Amniotic stem cell (primary cell): Measurements from ENCODE around the gene CALHM4.
A peak's percentile ranks its signal among the peaks of the same experiment; 100 is the strongest.

ENCODE experiments used
- DNase-seq: peaks from one replicate; lab custom pipeline; 2025; lab: John Stamatoyannopoulos, UW

The CALHM4 gene, protein sequence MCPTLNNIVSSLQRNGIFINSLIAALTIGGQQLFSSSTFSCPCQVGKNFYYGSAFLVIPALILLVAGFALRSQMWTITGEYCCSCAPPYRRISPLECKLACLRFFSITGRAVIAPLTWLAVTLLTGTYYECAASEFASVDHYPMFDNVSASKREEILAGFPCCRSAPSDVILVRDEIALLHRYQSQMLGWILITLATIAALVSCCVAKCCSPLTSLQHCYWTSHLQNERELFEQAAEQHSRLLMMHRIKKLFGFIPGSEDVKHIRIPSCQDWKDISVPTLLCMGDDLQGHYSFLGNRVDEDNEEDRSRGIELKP

DNA sequence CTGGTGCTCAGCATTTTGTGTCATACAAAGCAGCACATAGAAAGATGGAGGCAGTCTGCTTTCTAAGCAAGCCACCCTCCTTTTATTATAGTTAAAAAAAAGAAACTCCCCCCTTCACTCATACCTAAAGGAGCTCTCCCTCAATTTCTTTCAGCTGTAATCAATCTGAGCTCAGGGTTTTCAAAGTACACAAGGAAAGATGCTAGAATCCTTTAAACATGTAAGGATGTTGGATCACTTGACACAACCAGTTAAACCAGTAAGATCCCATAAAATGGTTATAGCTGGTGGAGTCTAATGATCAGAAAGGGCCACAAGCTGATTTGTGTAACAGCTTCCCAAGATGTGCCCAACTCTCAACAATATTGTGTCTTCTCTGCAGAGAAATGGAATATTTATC, at the start of gene CALHM4:
Gene CALHM4 (plus strand): TSS at position 301 of the 400 bp plus-strand sequence. CDS start 43 bp downstream, at position 344.
- no peak for DNase-seq

DNA sequence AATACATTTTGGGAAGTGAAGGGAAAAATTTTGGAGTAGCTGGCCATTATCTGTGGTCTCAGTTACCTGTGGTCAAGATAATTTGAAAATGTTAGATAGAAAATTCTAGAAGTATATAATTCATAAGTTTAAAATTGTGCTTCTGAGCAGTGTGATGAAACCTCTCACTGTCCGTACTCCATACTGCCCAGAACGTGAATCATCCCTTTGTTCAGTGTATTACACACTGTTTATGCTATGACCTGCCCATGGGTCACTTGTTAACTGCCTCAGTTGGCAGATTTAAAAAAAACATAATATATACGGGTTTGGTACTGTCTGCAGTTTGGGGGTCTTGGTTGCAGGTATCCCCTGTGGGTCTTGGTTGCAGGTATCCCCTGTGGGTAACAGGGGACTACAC, 46.2 kb upstream of the CALHM4 start:
- no peak for DNase-seq

DNA sequence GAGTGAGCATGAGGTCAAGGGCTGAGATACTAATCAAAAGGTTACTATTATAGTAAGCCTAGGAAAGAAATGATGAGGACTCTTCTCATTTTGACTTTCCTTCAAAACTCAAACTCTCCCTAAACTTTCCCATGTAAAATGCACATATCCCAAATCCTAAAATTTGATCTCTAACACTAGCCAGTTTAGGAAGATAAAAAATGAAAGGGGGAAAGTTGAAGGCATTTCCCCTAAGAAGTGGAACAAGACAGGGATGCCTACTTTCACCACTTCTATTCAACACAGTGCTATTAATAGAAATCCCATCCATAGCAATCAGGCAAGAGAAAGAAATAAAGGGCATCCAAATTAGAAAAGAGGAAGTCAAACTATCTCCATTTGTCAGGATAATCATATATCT, 45.0 kb upstream of the CALHM4 start:
- no peak for DNase-seq

DNA sequence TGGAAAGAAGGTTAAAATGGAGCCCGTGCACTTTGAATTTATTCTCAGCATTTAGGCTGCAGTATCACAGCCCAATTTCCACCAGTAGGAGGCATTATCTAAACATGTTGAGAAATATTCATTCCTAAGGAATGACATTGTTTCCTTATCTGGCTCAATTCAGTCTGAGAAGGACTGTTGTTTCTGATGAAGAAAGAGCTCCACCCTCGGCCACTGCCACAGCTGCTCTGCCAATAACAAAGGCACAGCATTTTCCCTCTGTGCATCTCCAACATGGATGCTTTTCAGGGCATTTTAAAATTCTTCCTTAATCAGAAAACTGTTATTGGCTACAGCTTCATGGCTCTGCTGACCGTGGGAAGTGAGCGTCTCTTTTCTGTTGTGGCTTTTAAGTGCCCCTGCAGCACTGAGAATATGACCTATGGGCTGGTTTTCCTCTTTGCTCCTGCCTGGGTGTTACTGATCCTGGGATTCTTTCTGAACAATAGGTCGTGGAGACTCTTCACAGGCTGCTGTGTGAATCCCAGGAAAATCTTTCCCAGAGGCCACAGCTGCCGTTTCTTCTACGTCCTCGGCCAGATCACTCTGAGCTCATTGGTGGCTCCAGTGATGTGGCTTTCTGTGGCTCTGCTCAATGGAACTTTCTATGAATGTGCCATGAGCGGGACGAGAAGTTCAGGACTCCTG, 42.0 kb upstream of the CALHM4 start, which contains the start of gene CALHM5:
Gene CALHM5 (plus strand): TSS at position 216 of the 687 bp plus-strand sequence. CDS start 58 bp downstream, at position 274.
- peak; percentile 80 for DNase-seq

DNA sequence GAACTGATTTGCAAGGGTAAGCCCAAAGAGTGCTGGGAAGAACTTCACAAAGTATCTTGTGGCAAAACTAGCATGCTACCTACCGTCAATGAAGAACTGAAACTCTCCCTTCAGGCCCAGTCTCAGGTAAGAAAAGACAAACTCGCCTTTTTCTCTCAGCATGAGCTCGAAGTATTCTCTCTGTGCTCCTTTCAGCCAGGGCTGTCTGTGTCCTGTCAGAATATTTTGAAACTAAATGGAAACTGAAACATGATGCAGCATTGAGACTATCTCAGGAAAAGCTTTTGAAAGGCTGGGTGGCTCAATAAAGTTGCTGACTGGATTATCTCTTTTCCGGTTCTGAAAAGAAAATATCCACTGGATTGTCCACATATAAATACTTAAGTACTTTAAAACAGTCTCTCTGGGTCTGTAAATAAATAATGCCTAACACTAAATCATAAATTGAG, 41.4 kb upstream of the CALHM4 start:
- DNase-seq, result no peak

GRCh38 chr6:116512734-116513133, 40.8 kb upstream of the CALHM4 start:
- DNase-seq, result no peak

DNA sequence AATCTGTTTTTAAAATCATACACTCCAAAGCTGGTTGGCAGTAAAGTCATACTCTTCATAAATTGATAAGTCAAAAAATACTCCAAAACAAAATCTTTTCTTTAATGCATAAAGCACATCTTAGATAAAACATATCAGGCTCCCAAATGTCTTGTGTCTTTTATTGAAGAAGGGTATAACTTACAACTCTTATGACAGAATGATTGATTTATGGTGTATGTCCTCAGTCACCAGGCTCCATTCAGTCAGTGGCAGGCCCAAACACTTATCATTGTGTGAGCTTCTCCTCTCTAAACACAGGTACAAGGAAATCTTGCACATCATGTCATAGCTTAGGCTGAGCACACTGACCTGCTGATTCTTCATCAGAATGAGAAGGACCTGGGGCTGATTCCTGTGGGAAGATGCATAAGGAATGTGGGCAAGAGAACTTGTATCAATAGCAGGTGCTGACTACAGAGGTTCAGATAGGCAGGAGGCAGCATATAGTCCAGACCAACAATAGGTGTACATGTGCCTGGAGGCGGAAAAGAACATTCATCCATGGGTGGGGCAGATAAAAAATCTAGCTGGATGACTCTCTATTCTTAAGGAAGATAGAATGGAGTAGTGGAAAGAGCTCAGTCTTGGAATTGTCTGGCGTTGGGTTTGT, 40.2 kb upstream of the CALHM4 start:
- no peak for DNase-seq

DNA sequence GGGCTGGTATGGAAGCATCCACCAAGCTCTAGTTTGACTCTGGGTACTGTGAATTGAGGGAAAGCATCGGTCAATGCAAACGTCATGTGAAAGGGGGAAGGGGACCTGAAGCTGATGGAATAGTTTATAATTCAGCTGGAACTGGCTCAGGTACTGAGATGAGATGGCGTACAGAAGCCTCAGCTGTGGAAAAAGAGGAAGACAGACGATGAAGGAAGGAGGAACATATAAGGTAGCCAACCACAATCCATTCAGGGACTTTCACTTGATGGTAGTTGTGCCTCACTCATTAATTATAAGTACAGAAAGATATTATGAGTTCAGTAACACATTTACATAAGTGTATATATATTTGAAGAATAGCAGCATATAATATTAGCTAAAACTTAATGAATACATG, 39.4 kb upstream of the CALHM4 start:
- no peak for DNase-seq

- DNase-seq, result no peak
Observed at GRCh38 chr6:116515141-116515540, 38.4 kb upstream of the CALHM4 start.

GRCh38 chr6:116518621-116519368, 34.8 kb upstream of the CALHM4 start:
- DNase-seq, result no peak

- no peak for DNase-seq
Observed at GRCh38 chr6:116522896-116523295, 30.7 kb upstream of the CALHM4 start.

GRCh38 chr6:116524236-116524635, 29.3 kb upstream of the CALHM4 start:
- no peak for DNase-seq

DNA sequence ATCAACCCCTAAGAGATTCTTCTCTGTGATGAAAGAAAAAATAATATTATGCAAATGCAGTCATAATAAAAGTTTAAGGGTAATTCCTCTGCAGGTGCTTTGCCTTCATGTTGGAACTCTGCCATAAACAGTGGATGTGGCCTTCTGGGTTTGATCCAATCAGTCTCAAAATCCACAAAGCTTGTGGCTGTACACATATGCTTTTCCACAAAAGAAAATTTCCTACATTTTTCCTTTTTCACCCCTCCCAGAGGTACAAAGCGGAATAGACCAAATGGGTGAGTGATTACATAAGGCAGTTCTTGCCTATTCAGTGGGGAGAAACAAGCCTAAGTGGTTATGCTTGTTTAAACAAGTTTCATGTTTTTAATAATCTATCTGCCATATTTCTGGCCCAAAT, 25.4 kb upstream of the CALHM4 start:
- DNase-seq, result no peak

DNA sequence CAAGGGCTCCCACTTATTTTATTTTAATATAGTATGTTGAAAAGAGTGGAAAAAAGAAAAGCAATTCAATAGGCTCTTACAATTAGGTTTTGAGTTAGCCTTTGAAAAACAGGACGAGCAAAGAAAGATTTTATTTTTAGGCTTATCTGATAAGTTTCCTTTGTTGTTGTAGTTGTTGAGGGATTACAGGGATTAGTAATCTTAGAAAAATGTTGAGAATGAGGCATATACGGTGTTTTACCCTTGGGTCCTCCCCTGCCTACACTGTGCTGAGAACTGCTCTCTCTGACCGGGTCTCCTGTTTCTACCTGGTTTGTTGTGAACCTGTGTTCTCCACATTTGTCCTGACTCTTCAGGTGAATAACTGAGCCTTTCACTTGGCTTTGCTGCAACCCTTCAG, 24.8 kb upstream of the CALHM4 start:
- no peak for DNase-seq

- no peak for DNase-seq
Observed at GRCh38 chr6:116529466-116530290, 23.9 kb upstream of the CALHM4 start.

GRCh38 chr6:116530436-116530835, 23.1 kb upstream of the CALHM4 start:
- DNase-seq, result no peak

- DNase-seq, result peak; percentile 44
Observed at GRCh38 chr6:116531675-116532570, 21.6 kb upstream of the CALHM4 start.

DNA sequence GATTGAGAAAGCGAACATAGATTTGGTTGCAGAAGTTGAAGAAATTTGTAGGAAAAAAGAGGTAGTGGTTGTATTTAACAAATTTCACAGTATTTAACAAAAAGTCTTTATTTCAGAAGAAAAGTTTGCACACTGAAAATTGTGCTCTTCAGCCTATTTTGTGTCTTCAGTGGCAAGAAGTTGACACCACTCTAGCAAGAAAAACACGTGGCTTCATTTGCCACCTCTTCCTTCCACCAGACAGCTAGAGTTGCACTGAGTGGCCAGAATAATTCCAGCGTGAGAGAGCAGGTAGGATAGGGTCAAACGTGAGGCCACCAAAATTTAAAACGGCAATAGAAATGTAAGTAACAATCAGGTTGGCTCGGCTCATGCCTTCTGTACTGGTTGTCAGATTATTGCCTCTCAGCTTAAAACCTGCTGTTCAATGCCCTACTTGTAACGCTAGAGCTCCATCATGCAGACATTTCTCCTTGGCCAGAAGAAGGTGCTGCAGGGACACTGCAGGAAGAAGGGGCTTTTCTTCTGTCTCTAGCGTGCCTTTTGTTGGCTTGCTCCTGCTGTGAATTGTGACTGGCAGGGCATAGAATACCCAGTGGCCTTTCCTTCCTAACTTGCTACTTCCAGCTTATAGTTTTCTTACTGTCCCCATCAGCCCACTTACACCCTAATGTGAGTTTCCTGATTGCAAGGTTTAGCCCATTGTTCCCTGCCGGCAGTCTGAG, 20.2 kb upstream of the CALHM4 start:
- DNase-seq, result no peak

- no peak for DNase-seq
Observed at GRCh38 chr6:116535109-116535508, 18.4 kb upstream of the CALHM4 start.

GRCh38 chr6:116536216-116536621, 17.3 kb upstream of the CALHM4 start:
- DNase-seq, result peak; percentile 78
